ENCODE measurements around the gene TMPRSS4.

TMPRSS4 gene
- 0 to 0.11 (median 0) reads per million in 9 experiments for total RNA-seq

- ATAC-seq (replicated peaks) (no peak), DNase-seq (no peak)
- no peaks in the 10 kb centered on the region for H3K9me3 Mint-ChIP-seq
- no peaks in the 10 kb centered on the region for H3K36me3 Mint-ChIP-seq (ENCODE audit: insufficient read depth)
- peaks cover 11 to 17% of the 10 kb centered on the region in 2 donors for H3K4me1 Mint-ChIP-seq (ENCODE audit: low read depth in 2 of 2)
- H3K27me3 Mint-ChIP-seq = peaks cover 11 to 61% of the 10 kb centered on the region in 2 donors
- H3K4me3 Mint-ChIP-seq = no peak within 1 kb of the TSS
- H3K27ac Mint-ChIP-seq = no peak within 1 kb of the TSS
These were observed at the start of gene TMPRSS4 for GRCh38 chr11:118076754-118077281. Gene TMPRSS4 (plus strand): TSS chr11:118077078. CDS start chr11:118077303, 225 bp downstream.

DNA sequence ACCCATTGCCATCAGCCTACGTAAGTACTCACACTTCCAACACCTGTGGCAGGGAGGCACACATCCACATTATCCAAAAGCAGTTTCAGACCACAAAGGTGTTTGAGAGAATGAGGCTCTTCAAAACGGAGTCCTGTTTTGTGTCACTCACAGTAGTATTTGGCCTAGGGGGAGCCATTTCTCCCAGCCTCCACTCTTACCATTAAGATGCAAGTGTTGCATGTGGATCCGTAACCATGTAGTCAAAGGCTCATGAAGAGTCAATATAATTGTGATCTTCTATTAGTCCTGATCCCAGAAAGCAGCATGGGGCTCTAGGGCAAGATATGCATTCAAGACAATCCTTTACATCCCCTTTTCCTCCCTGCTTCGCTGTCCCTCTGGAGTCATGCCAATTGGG is 49.2 kb upstream of the TMPRSS4 start:
- DNase-seq (no peak), ATAC-seq (replicated peaks) (no peak)
- H3K36me3 Mint-ChIP-seq (ENCODE audit: insufficient read depth) = no peaks in the 10 kb centered on the region
- no peak overlapping the region for H3K27ac Mint-ChIP-seq
- no peak overlapping the region for H3K4me3 Mint-ChIP-seq
- H3K9me3 Mint-ChIP-seq = no peaks in the 10 kb centered on the region
- no peaks in the 10 kb centered on the region for H3K27me3 Mint-ChIP-seq
- peaks cover 12 to 36% of the 10 kb centered on the region in 2 donors for H3K4me1 Mint-ChIP-seq (ENCODE audit: low read depth in 2 of 2)

DNA sequence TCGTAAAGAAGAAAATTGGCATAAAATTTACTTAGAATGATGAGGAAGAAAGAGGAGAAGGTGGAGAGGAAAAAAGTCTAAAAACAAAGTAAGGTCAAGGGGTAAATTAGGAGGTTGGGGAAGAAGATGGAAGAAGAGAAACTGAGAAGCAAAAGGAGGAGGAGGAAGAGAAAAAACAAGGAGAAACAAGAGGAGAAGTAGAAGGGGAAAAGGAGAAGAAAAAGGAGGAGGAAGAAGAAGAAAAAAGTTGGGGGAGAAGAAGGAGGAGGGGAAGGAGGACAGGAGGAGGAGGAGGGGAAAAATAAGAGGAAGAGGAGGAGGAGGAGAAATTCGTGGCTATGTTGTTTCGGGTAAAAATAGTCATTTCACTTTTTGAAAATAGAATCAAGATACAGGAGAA is 48.3 kb upstream of the TMPRSS4 start:
- DNase-seq = no peak
- no peaks in the 10 kb centered on the region for H3K27me3 Mint-ChIP-seq
- H3K4me3 Mint-ChIP-seq = no peak overlapping the region
- no peak for ATAC-seq (replicated peaks)
- peak overlapping the region in 1 of 2 donors; percentile 17 for H3K27ac Mint-ChIP-seq
- H3K4me1 Mint-ChIP-seq (ENCODE audit: low read depth in 2 of 2) = peaks cover 14 to 41% of the 10 kb centered on the region in 2 donors
- H3K9me3 Mint-ChIP-seq = no peaks in the 10 kb centered on the region
- no peaks in the 10 kb centered on the region for H3K36me3 Mint-ChIP-seq (ENCODE audit: insufficient read depth)

GRCh38 chr11:118033443-118033842 is 43.4 kb upstream of the TMPRSS4 start:
- ATAC-seq (replicated peaks) (no peak), DNase-seq (no peak)
- Mint-ChIP-seq H3K4me1 (ENCODE audit: low read depth in 2 of 2) (peaks cover 19 to 43% of the 10 kb centered on the region in 2 donors), H3K36me3 (ENCODE audit: insufficient read depth) (no peaks in the 10 kb centered on the region), H3K4me3 (peak overlapping the region in 1 of 2 donors; percentile 16), H3K9me3 (no peaks in the 10 kb centered on the region), H3K27me3 (no peaks in the 10 kb centered on the region), H3K27ac (peak overlapping the region; percentile 36 to 41)

- Mint-ChIP-seq H3K4me3 (peak overlapping the region; percentile 12 to 43), H3K27ac (peak overlapping the region; percentile 80 to 98)
These were observed 34.7 kb upstream of the TMPRSS4 start for GRCh38 chr11:118042141-118042540.

GRCh38 chr11:118042796-118043195 is 34.1 kb upstream of the TMPRSS4 start:
- peaks cover 14% of the 10 kb centered on the region for H3K36me3 Mint-ChIP-seq (ENCODE audit: insufficient read depth)
- no peak for ATAC-seq (replicated peaks)
- peak overlapping the region in 1 of 2 donors; percentile 43 for H3K4me3 Mint-ChIP-seq
- H3K27ac Mint-ChIP-seq = peak overlapping the region; percentile 80 to 98
- H3K27me3 Mint-ChIP-seq = no peaks in the 10 kb centered on the region
- peaks cover 54 to 69% of the 10 kb centered on the region in 2 donors for H3K4me1 Mint-ChIP-seq (ENCODE audit: low read depth in 2 of 2)
- no peaks in the 10 kb centered on the region for H3K9me3 Mint-ChIP-seq
- no peak for DNase-seq

More at GRCh38 chr11:118042141-118042540, 34.7 kb upstream of the TMPRSS4 start:
- no peak for ATAC-seq (replicated peaks)
- DNase-seq = no peak
- no peaks in the 10 kb centered on the region for H3K9me3 Mint-ChIP-seq
- peaks cover 12% of the 10 kb centered on the region for H3K36me3 Mint-ChIP-seq (ENCODE audit: insufficient read depth)
- H3K27me3 Mint-ChIP-seq = no peaks in the 10 kb centered on the region
- peaks cover 51 to 69% of the 10 kb centered on the region in 2 donors for H3K4me1 Mint-ChIP-seq (ENCODE audit: low read depth in 2 of 2)

DNA sequence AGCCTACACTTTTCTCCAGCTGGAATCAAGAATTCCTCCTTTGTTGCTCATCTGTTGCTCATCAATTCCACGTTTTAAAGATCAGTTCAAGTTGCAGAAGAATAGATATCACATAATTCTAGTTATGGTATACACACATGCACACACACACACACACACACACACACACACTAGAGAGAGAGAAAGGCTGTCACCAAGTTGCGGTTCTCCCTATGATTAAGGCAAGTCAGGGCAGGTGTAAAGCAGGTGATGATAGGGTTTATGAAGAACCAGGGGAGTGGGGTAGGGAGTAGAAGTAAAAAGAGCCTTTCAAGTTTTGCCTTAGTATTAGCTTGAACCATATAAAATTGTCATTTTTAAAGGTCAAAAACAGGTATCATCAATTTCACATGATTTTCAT is 31.7 kb upstream of the TMPRSS4 start:
- no peak for ATAC-seq (replicated peaks)
- peaks cover 62 to 76% of the 10 kb centered on the region in 2 donors for H3K4me1 Mint-ChIP-seq (ENCODE audit: low read depth in 2 of 2)
- peak overlapping the region; percentile 66 to 70 for H3K4me3 Mint-ChIP-seq
- H3K9me3 Mint-ChIP-seq = no peaks in the 10 kb centered on the region
- H3K27me3 Mint-ChIP-seq = no peaks in the 10 kb centered on the region
- peaks cover 16% of the 10 kb centered on the region for H3K36me3 Mint-ChIP-seq (ENCODE audit: insufficient read depth)
- no peak for DNase-seq
- H3K27ac Mint-ChIP-seq = peak overlapping the region; percentile 96 to 98

DNA sequence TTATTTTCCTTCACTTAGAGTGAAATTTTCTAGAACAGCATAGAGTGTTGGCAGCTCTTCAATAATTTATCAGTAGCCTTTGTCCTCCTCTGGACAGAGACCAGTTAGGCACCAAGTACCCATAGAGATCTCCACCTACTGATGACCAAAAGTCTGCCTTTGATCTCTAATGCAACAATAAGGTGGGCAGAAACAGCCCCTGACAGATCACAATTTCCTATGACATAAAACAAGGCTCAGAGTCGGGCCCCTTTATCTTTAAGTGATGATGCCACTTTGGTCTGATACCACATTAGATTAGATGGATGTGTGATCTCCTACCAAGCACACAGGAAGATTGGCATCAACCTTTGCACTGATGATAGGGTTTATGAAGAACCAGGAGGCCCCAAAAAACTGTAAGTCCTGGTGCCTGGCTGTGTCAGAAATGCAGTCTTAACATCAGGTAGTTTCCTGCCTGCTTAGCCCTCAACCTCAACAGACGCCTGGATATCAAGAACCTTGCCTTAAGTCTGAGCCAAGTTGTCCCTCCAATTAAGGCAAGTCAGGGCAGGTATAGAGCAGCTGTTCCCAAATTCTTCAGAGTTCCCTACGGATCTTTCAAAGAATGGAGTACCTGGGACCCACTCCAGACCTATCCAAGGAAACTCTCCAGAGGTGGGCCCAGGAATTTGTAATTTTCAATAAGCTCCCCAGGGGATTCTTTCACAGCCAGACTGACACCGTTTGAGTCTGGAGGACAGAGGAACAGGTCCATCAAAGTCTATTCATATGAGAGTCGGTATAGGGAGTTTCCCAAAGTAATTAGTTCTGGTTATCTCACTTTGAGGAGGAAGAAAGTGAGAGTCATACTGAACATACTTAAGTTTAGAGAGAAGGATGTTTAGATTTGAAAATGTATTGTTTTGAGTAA is 30.6 kb upstream of the TMPRSS4 start:
- H3K4me1 Mint-ChIP-seq (ENCODE audit: low read depth in 2 of 2) = peaks cover 71 to 87% of the 10 kb centered on the region in 2 donors
- DNase-seq (peak; percentile 44 to 49 (median 46)), ATAC-seq (replicated peaks) (peak; percentile 90)
- H3K9me3 Mint-ChIP-seq = no peaks in the 10 kb centered on the region
- H3K4me3 Mint-ChIP-seq = peak overlapping the region; percentile 66 to 70
- H3K27me3 Mint-ChIP-seq = no peaks in the 10 kb centered on the region
- H3K36me3 Mint-ChIP-seq (ENCODE audit: insufficient read depth) = peaks cover 16% of the 10 kb centered on the region
- H3K27ac Mint-ChIP-seq = peak overlapping the region; percentile 96 to 98

GRCh38 chr11:118046964-118047700 is 29.7 kb upstream of the TMPRSS4 start:
- no peak for ATAC-seq (replicated peaks)
- H3K9me3 Mint-ChIP-seq = no peaks in the 10 kb centered on the region
- peak overlapping the region; percentile 66 to 70 for H3K4me3 Mint-ChIP-seq
- no peak for DNase-seq
- H3K27me3 Mint-ChIP-seq = no peaks in the 10 kb centered on the region
- peaks cover 74 to 89% of the 10 kb centered on the region in 2 donors for H3K4me1 Mint-ChIP-seq (ENCODE audit: low read depth in 2 of 2)
- H3K36me3 Mint-ChIP-seq (ENCODE audit: insufficient read depth) = peaks cover 16% of the 10 kb centered on the region
- H3K27ac Mint-ChIP-seq = peak overlapping the region; percentile 96 to 98

- Mint-ChIP-seq H3K4me1 (ENCODE audit: low read depth in 2 of 2) (peaks cover 73 to 89% of the 10 kb centered on the region in 2 donors), H3K27me3 (no peaks in the 10 kb centered on the region), H3K36me3 (ENCODE audit: insufficient read depth) (peaks cover 13% of the 10 kb centered on the region), H3K9me3 (no peaks in the 10 kb centered on the region), H3K27ac (peak overlapping the region; percentile 96 to 98), H3K4me3 (peak overlapping the region; percentile 65 to 66)
- ATAC-seq (replicated peaks) (no peak), DNase-seq (no peak)
These were observed 29.1 kb upstream of the TMPRSS4 start for GRCh38 chr11:118047749-118048148.

DNA sequence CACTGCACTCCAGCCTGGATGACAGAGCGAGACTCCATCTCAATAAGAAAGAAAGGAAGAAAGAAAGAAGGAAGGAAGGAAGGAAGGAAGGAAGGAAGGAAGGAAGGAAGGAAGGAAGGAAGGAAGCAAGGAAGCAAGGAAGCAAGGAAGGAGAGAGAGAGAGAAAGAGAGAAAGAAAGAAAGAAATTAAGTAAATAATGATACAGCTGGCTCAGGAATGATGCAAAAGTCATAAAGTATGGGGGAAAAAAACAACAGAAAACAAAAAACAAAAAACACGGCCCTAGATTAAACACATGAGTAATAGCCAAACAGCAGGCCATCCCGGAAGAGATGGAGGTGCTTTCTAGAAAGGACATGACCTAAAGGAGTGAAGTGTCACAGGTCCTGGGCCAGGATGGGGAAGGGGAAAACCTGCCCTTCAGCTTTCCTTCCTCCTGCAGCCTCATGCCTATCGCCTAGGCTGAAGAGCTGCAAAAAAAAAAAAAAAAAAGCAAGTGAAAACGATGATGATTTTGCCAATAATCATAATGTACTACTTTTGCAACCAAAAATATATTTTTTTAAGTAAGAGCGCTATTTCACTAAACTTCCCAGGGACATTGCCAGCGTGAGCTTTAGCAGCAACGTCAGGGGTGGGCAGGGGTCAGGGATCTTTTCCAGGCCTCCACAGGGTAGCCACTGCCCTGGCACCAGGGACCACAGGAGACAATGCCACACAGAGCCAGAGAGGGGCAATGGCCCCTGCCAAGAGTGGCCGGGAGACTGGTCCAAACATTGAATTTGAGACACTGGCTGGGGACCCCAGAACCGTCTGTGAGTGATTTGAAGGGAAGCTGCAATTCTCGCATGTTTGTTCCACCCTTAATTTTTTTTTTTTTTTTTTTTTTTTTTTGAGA is 28.2 kb upstream of the TMPRSS4 start:
- Mint-ChIP-seq H3K27me3 (no peaks in the 10 kb centered on the region), H3K36me3 (ENCODE audit: insufficient read depth) (peaks cover 16% of the 10 kb centered on the region), H3K4me3 (peak overlapping the region; percentile 65 to 66), H3K4me1 (ENCODE audit: low read depth in 2 of 2) (peaks cover 73 to 86% of the 10 kb centered on the region in 2 donors), H3K9me3 (no peaks in the 10 kb centered on the region), H3K27ac (peak overlapping the region; percentile 96 to 98)
- DNase-seq (no peak), ATAC-seq (replicated peaks) (no peak)

DNA sequence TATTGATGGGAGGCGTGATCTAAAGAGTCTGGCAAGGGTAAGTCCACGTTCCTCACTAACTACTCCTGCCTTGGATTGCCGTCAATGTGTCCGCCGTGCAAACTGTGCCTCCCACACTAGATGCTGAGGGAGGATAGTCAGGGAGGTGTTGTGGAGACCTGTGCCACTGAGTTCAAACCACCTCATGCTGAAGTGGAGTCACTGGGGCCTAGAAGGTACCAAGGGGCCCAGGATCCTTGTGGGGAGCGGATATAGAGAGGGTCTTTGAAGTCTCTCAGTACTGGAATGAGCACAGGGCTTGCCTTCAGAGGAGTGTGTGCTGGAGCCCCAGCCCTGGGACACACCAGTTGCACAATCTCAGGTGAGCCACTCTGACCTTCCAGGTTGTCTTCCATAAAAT is 27.1 kb upstream of the TMPRSS4 start:
- no peak for DNase-seq
- Mint-ChIP-seq H3K36me3 (ENCODE audit: insufficient read depth) (peaks cover 14% of the 10 kb centered on the region), H3K4me3 (peak overlapping the region; percentile 23 to 56), H3K9me3 (no peaks in the 10 kb centered on the region), H3K4me1 (ENCODE audit: low read depth in 2 of 2) (peaks cover 67 to 79% of the 10 kb centered on the region in 2 donors), H3K27ac (peak overlapping the region; percentile 88 to 95), H3K27me3 (no peaks in the 10 kb centered on the region)
- ATAC-seq (replicated peaks) = no peak
